ENCODE measurements around the gene PUS1.

DNA sequence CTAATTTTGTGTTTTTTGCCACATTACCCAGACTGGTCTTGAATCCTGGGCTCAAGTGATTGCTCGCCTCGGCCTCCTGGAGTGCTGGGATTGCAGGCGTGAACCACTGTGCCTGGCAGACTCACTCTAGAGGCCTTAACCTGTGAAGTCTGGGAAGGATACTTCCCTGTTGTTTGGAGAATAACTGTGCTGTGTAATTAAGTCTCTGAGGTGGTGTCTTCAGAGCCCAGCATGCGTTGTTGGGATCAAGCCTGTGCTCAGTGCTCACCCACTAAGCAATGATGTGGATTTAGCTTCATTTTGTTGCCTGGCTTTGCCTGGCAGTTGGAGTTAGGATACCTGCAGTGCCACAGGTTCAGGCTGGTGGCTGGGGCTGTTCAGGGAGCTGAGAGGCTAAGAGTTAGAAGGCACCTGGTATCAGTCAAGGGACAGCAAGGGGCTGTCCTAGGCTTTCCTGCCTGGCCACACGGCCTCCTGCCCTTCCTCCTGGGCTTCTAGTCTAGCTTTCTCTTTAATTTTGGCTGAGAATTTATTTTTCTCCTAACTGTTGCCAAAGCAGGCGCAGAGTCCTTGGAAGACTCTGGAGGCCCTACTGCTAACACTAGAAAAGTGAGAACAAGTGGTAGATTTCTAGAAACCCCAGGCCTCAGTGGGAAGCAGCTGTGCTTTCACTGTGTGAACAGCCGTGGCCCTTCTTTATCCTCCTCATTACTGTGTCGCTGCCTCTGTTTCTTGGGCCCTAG lies 59.1 kb downstream of the PUS1 start:
- TF ChIP-seq EP300 (conservative IDR thresholded peaks at IDR 0.05; ENCODE audit: poor library complexity, severe bottlenecking) (no peak), TAF1 (IDR thresholded peaks at IDR 0.05; ENCODE audit: low read depth) (no peak), RAD21 (conservative IDR thresholded peaks at IDR 0.05) (no peak)
